Uterus (tissue), 4 donors: ENCODE data around the gene SPIRE1. TPM values are rescaled to one million over a fixed set of nuclear protein-coding genes. Genes with fewer than 3 reads are reported as not detected.

Experiments used
- DNase-seq, 2 donors: peaks; one replicate each; pipeline ENCODE4 v3.0.0-alpha.2; 2019 to 2020
- H3K27ac ChIP-seq, 2 donors: fragments of 200-600 bp; sonication (generic); 1 replicate in 1 of 2; 2 replicates in 1 of 2; pipeline ENCODE4 v1.5.1; 2016 to 2018
- H3K27me3 ChIP-seq, 2 donors: fragments of 200-600 bp; sonication (generic); one replicate each; pipeline ENCODE4 v1.5.1; 2018 to 2019; ENCODE audit warnings: control low read depth in 1 of 2
- H3K36me3 ChIP-seq, 2 donors: fragments of 200-600 bp; sonication (generic); one replicate each; pipeline ENCODE4 v1.5.1; 2019; ENCODE audit warnings: control low read depth in 1 of 2
- H3K4me1 ChIP-seq, 2 donors: fragments of 200-600 bp; sonication (generic); one replicate each; pipeline ENCODE4 v1.5.1; 2018 to 2019; ENCODE audit warnings: control low read depth in 1 of 2
- H3K4me3 ChIP-seq, 2 donors: fragments of 200-600 bp; sonication (generic); 1 replicate in 1 of 2; 2 replicates in 1 of 2; pipeline ENCODE4 v1.5.1; 2018 to 2019; ENCODE audit warnings: mild to moderate bottlenecking in 1 of 2
- H3K9me3 ChIP-seq, 2 donors: fragments of 200-600 bp; sonication (generic); one replicate each; pipeline ENCODE4 v1.5.1; 2019; ENCODE audit warnings: control low read depth in 1 of 2
- CTCF ChIP-seq, 4 experiments: fragments of 200-600 bp in 2 of 4; fragments of 450-650 bp in 2 of 4; sonication (generic) in 2 of 4; IDR thresholded peaks; one replicate each; pipeline ENCODE4 v1.5.1; 2016 to 2019; ENCODE audit warnings: antibody characterized with exemption in 4 of 4, mild to moderate bottlenecking in 2 of 4, moderate library complexity in 1 of 4
- POLR2A ChIP-seq, 2 donors: fragments of 450-650 bp; IDR thresholded peaks; one replicate each; pipeline ENCODE4 v1.6.1; 2016; ENCODE audit warnings: antibody characterized with exemption in 2 of 2, mild to moderate bottlenecking in 1 of 2, moderate library complexity in 1 of 2
- intact Hi-C: fragments of 100-400 bp; cut with DNase I; formaldehyde crosslinking; loops from one replicate; pipeline ENCODE4 v1.15.1; 2023; ENCODE audit warnings: low total_unique reads
- small RNA-seq: library from RNA; depleted of rRNA; stranded (forward); fragments of <200 nt; gene quantifications from one replicate; pipeline ENCODE3, GENCODE V24; 2016
- total RNA-seq, 4 donors: library from RNA; depleted of rRNA in 3 of 4; stranded (reverse); fragments of >200 nt in 3 of 4; gene quantifications; one replicate each; pipeline versions ENCODE4 v1.1.0 to v1.2.4, GENCODE V29; 2014 to 2023
- donor health status: DM: yes; HTN: yes; CAD: no.

SPIRE1 gene
- total RNA-seq, 4 donors from 2014 or later = 12.9 to 78.1 (median 27.5) TPM

DNA sequence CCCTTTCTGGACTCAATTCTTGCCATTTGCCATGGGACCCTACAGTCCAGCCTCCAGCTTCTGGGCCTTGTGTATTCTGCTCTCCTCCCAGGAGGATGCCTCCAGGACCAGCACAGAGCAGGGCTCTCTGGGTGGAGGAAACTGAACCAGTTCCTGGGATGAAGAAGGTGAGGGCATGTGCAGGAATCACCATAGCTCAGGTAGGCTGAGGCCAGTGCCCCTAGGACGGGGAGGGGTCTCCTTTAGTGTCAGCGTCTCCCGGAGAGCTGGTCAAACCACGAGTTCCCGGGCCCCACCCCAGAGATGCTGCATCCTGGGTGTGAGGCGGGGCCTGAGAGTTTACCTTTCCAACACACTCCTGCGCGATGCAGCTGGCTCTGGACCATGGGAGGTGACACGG lies 256.0 kb downstream of the SPIRE1 start:
- no peak overlapping the region for H3K27ac ChIP-seq
- no peak for DNase-seq
- no peaks in the 10 kb centered on the region for H3K36me3 ChIP-seq
- no peaks in the 10 kb centered on the region for H3K9me3 ChIP-seq
- TF ChIP-seq CTCF (IDR thresholded peaks at IDR 0.05) (no peak), POLR2A (IDR thresholded peaks at IDR 0.05) (no peak)
- H3K27me3 ChIP-seq = no peaks in the 10 kb centered on the region
- intact Hi-C loops = no loop called here
- H3K4me3 ChIP-seq = no peak overlapping the region
- no peaks in the 10 kb centered on the region for H3K4me1 ChIP-seq

DNA sequence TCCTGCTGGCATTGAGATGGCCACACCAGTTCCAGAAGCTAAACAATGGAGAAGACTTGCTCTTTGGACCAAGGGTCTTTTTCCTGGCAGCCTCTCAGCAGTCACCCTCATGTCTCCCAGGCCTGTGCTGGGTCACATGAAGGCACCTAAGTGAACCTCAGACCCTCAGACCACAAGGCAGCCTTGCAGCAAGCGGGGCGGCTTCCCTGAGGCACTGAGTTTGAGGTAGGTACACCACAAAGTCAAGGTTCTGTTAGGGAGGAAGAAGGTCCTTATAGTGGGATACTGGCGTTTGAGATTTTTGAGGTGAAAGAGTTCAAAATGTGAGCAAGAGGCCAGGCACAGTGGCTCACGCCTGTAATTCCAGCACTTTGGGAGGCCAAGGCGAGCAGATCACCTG lies 258.7 kb downstream of the SPIRE1 start:
- Histone ChIP-seq H3K36me3 (no peaks in the 10 kb centered on the region), H3K4me1 (no peaks in the 10 kb centered on the region), H3K27ac (no peak overlapping the region), H3K9me3 (no peaks in the 10 kb centered on the region), H3K27me3 (no peaks in the 10 kb centered on the region), H3K4me3 (no peak overlapping the region)
- intact Hi-C loops = no loop called here
- no peak for DNase-seq
- TF ChIP-seq CTCF (IDR thresholded peaks at IDR 0.05) (no peak), POLR2A (IDR thresholded peaks at IDR 0.05) (no peak)

GRCh38 chr18:12398625-12399024 lies 259.3 kb downstream of the SPIRE1 start:
- Histone ChIP-seq H3K36me3 (no peaks in the 10 kb centered on the region), H3K27ac (no peak overlapping the region), H3K27me3 (no peaks in the 10 kb centered on the region), H3K4me3 (no peak overlapping the region), H3K9me3 (no peaks in the 10 kb centered on the region), H3K4me1 (no peaks in the 10 kb centered on the region)
- no peak for DNase-seq
- TF ChIP-seq CTCF (IDR thresholded peaks at IDR 0.05) = no peak
- no peak for TF ChIP-seq POLR2A (IDR thresholded peaks at IDR 0.05)
- intact Hi-C loops = no loop called here

DNA sequence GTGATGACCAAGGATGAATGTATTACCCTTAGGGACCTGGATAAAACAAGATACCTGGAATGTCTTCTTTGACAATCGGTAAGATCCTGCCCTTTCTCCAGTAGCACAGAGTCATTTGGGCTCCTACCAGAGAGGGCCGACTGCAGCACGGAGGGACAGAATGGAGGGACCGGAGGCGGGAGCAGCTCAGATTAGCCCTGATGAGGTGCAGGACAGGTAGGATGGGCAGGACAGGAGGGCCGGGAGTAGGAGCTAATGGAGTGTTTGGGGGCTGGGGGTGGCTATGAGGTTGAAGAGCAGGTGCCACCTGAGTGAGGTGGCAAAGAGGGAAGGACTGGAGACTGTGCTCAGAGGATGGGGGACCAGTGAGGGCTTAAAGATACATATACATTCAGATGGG lies 260.1 kb downstream of the SPIRE1 start:
- H3K27me3 ChIP-seq = no peaks in the 10 kb centered on the region
- no peaks in the 10 kb centered on the region for H3K4me1 ChIP-seq
- TF ChIP-seq CTCF (IDR thresholded peaks at IDR 0.05) = no peak
- no peak for TF ChIP-seq POLR2A (IDR thresholded peaks at IDR 0.05)
- no peak for DNase-seq
- no peaks in the 10 kb centered on the region for H3K36me3 ChIP-seq
- intact Hi-C loops = no loop called here
- no peaks in the 10 kb centered on the region for H3K9me3 ChIP-seq
- H3K4me3 ChIP-seq = no peak overlapping the region
- H3K27ac ChIP-seq = no peak overlapping the region

DNA sequence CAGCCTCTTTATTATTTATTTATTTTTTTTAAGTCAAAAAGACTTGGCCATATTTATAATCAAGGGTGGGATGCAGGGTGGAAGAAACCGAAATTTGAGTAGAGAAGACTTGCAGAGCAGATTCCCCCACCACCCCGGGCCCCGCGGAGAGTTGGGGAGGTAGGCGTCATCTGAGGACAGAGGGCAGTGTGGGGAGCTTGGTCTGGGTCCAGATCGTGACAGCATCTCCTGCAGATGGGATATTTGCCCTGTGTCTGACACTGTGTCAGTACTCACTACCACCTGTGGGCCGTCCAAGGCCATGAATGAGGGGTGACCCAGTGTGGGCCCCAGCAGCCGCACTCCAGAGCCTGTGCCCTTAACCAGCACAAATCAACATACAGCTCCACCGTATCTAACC lies 260.7 kb downstream of the SPIRE1 start:
- H3K27ac ChIP-seq = no peak overlapping the region
- DNase-seq = no peak
- H3K4me1 ChIP-seq = no peaks in the 10 kb centered on the region
- TF ChIP-seq CTCF (IDR thresholded peaks at IDR 0.05) (no peak), POLR2A (IDR thresholded peaks at IDR 0.05) (no peak)
- H3K9me3 ChIP-seq = no peaks in the 10 kb centered on the region
- no peaks in the 10 kb centered on the region for H3K36me3 ChIP-seq
- intact Hi-C loops = no loop called here
- no peaks in the 10 kb centered on the region for H3K27me3 ChIP-seq
- no peak overlapping the region for H3K4me3 ChIP-seq

Small RNA genes within 50 kb of the gene (small RNA-seq; reads per million reads assigned to genes)
- gene RNU7-129P = not detected

Other genes starting within 250 kb of the SPIRE1 start
- gene CEP76, start 44.6 kb upstream of the SPIRE1 start, total RNA-seq = 10 to 100 TPM in 2 of 4 donors, 1 to 10 TPM in 2; 5.6 to 35.6 (median 11.7) TPM
- 10 to 100 TPM; 62.4 to 70.2 (median 69.0) TPM for gene PSMG2, start 44.9 kb upstream of the SPIRE1 start, total RNA-seq
- gene PTPN2, start 226.1 kb upstream of the SPIRE1 start, total RNA-seq = 10 to 100 TPM; 22.9 to 57.6 (median 37.5) TPM